GM18951 (cell line): ENCODE results near the gene FOXP1.
"Not testable (repeated sequence)": the region's sequence is repeated elsewhere in the genome, so short reads cannot be mapped to it uniquely, and the experiment has no call there.

Source experiments
- POLR2A ChIP-seq: IDR thresholded peaks from 4 replicates; pipeline ENCODE4 v1.6.1; 2011; ENCODE audit warnings: mild to moderate bottlenecking; ENCODE audit not compliant: insufficient read length, insufficient read depth; ENCODE audit errors: extremely low read depth
- in situ Hi-C: fragments of 300-500 bp; cut with MboI; formaldehyde crosslinking; loops from one replicate; pipeline ENCODE4 v1.12.0; 2022; ENCODE audit warnings: low sequenced_read_pairs, mixed read lengths, inconsistent platforms; ENCODE audit not compliant: unreplicated experiment

Gene FOXP1

DNA sequence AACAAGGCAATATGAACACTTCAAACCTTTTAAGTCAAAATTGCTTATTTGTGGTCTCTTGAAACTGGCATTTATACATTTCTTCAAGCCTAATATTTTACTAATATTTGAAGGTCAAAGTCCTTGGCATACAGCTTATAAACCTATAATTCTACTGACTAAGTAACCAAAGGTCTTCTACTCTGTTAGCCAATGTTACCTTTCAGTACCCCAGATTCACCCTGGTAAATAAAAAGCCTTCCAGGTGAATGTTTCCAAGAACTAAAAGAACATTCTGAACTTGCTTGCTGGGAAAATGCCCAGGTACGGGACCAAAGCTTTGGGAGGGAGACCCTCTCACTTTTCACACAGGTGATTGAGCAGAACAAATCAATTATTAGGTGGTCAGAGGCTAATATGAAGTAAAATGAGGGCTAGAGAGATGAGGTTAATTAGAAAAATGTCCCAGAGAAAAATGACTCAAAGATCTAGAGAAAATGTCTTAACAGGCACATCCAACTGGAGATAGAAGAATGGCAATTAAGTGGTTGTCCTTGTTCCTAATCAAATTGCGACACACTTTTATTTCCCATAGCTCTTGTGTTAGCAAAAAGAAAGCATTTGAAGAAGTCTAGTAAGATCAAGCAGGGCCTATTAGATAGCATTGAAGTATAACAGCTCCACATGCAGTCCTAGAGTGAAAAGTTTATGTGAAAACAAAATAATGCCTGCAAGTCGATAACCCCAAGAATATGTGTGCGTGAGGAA, 232.0 kb downstream of the FOXP1 start:
- in situ Hi-C loops, result no loop called here

DNA sequence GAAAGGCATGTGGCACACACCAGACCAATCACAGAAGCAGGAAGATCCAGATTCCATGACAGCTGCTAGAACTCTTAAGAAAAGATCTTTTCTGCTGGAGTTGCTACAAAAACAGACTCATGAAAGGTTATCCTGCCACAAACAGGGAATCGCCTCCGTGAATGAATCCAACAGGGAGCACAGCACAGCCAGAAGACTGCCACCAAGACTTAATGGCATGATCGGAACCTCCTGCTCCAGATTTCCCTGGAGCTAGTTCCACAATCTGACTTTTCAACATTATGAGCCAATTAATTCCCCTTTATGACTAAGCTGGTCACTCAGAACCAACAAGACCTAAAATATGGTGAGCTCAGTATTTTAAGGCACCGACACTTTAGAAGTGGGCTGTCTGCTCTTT, 232.5 kb downstream of the FOXP1 start:
- in situ Hi-C loops, result no loop called here
- no peak for TF ChIP-seq POLR2A

More for the DNA sequence above, 232.0 kb downstream of the FOXP1 start:
- no peak for TF ChIP-seq POLR2A

DNA sequence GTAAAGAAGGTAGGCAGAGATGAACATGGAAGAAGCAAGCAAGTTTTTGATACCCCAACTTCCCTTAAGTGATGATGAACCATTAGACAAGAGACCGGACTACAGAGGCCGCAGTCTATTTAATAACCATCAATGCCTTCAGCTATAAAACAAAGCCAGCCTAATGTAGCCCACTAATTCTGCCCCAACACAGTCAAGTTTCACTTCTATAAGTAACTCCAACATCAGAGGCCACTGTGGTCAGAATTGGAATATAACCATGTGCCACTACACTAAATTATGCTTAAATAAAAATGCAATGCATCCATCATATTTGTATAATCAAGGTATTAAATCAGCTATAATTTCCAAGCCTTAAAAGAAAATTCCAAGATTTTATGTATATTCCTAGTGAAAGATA, 234.7 kb downstream of the FOXP1 start:
- in situ Hi-C loops, result no loop called here

DNA sequence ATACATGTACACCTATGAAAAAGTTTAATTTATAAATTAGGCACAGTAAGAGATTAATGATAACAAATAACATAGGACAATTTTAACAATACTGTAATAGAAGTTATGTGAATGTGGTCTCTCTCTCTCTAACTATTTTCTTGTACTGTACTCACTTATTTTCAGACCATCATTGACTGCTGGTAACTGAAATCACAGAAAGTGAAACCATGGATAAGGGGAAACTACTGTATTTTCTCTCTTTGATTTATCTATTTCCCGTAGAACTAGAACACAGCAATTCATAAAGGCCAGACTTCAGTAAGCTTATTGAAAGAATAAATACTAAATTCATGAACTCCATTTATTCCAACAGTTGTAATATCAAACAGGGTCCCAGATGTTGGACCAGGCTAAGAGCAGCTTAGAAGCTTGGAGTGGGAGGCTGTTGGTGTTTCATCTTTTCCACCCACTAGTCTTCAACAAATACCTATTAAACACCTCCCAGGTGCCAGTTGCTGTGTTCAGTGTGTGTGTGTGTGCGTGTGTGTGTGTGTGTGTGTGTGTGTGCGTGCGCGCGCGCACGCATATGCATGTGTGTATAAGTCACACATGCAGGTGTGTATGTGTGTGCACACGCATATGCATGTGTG, 235.4 kb downstream of the FOXP1 start:
- in situ Hi-C loops, result no loop called here
- no peak for TF ChIP-seq POLR2A

More for the DNA sequence above, 234.7 kb downstream of the FOXP1 start:
- TF ChIP-seq POLR2A, result no peak

DNA sequence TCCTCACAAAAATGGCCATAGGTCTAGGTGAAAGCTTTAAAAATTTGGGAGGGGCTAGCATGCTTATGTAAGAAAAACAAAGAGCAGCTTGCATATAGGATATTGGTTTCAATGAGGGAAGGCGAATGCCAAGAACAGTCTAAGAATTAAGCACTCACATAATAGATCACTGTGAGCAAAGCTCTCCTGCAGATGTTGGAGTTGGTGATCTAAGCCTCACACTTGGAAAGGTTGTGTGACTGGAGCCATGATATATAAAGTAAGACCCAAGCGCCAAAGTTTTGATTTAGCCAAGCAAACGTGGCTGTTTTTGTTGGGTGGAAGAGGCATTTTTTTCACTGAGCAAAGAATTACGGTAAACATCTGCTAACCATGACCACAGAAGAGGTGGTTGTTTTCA, 237.5 kb downstream of the FOXP1 start:
- in situ Hi-C loops, result no loop called here

DNA sequence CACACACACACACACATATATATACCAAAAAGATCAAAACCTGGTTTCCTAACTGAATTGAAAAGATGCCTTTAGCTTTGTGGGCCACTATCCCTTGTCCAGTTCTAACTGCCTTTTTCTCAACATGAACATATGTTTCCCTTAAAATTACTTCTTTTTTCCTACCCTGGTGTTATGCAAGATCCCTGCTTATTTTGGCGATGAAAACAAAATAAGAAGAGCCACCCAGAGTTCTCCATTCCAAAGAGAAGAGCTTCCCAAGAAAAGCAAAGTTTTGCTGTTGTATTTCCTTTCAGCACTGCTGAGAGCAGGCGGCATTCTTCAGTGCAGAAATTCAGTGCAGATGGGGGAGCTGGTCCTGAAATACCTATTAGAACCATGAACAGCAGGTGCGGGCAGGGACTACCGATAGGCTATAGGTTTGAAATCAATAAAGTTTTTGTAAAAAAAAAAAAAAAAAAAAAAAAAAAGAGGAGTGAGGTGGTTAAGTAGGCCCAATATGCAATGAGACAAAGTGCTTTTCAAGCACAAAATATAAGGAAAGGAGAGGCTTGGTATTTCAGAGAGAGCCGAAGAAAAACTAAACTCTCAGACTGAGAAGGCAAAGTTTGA, 238.0 kb downstream of the FOXP1 start:
- no peak for TF ChIP-seq POLR2A
- in situ Hi-C loops, result no loop called here

More for the DNA sequence above, 237.5 kb downstream of the FOXP1 start:
- no peak for TF ChIP-seq POLR2A

DNA sequence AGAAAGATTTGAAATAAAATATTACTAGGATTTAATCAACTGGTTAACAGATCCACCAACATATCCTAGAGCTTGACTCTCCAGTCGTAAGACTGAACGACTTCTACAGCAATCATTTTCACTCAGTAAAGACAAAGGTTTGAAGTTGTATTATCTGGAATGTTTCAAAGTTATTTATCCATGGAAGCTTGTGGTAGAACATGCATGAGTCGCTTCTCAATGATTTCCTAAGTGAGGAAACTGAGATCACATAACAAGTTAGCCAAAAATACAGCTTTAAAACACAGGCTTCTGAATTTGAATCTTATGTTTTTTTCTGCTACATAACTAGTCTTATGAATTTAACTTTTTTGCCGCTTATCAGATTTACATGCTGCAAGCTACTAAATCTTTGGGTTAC, 241.8 kb downstream of the FOXP1 start:
- TF ChIP-seq POLR2A, result no peak
- in situ Hi-C loops, result no loop called here

DNA sequence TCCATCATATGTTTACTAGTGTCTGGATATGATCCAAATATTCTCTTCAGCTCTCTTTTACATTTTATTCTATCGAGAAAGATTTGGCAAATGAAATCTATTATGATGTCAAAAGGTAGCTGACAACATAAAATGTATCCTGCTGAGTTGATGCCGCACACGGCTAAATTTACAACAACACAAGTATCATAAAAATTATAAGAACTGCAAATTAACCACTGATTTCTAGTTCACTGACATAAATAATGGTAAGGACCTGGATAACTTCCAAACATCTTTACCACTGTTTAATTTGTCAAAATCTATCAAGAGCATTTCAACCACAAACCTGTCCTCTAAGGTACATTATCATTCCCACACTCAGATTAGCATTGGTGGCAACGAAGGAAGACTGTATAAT, 244.5 kb downstream of the FOXP1 start:
- in situ Hi-C loops, result no loop called here
- no peak for TF ChIP-seq POLR2A

DNA sequence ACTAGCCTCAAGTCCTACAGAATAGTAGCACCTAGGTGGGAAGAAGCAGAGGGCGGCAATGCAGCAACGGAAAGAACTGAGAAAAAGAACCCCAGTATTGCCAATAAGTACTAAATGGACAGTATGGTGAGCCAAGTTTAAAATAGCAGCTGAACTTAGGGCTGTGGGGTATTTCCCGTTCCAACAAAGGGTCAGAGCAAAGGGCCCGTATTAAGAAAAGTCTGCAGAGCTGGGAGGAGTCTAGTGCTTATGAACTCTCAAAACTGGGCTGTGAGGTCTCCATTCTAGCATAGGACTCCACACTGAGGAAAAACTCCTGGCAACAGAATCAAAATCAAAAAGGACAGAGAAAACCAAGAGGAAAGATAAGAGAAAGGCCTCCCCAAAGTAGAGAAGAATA, 250.7 kb downstream of the FOXP1 start:
- no peak for TF ChIP-seq POLR2A
- in situ Hi-C loops, result no loop called here

DNA sequence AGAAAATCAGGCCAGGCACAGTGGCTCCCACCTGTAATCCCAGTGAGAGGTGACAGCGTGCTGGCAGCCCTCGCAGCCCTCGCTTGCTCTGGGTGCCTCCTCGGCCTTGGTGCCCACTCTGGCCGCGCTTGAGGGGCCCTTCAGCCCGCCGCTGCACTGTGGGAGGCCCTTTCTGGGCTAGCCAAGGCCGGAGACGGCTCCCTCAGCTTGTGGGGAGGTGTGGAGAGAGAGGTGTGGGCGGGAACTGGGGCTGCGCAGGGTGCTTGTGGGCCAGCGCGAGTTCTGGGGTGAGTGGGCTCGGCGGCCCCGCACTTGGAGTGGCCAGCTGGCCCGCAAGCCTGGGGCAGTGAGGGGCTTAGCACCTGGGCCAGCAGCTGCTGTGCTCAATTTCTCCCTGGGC, 252.6 kb downstream of the FOXP1 start:
- TF ChIP-seq POLR2A, result no peak
- in situ Hi-C loops, result no loop called here

DNA sequence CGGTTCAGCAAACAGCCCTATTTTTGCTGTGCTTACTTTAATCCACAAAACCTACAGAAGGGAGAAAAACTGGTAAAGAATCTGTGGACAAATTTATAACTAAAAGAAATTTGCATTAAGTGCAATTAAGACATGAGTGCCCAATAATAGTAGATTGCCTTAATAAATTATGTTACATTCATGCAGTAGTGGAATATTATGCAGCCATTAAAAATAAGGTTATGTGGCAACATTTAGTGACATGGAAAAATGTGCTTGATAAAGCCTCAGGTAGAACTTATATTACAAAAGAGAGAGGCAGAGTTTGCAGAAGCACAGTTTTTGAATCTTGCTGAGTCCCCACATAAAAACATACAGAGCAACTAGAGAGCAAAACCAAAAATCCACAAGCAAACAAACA, 253.0 kb downstream of the FOXP1 start:
- in situ Hi-C loops, result no loop called here

DNA sequence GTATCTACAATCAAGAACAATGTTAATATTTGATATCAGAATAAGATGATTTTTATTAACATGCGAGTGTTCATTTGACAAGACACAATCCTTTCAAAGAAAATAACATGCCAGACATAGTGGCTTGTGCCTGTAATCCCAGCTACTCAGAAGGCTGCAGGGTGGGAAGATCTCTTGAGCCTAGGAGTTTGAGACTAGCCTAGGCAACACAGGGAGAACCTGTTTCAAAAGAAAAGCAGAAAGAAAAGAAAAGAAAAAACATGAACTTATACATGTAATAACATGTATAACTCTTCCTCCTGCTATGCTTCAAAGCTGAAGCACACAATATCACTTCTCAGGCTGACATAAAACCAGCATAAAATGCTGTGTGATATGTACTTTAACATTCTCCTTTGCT, 253.7 kb downstream of the FOXP1 start:
- in situ Hi-C loops, result no loop called here
- TF ChIP-seq POLR2A, result no peak

More for the DNA sequence above, 253.0 kb downstream of the FOXP1 start:
- TF ChIP-seq POLR2A, result no peak

DNA sequence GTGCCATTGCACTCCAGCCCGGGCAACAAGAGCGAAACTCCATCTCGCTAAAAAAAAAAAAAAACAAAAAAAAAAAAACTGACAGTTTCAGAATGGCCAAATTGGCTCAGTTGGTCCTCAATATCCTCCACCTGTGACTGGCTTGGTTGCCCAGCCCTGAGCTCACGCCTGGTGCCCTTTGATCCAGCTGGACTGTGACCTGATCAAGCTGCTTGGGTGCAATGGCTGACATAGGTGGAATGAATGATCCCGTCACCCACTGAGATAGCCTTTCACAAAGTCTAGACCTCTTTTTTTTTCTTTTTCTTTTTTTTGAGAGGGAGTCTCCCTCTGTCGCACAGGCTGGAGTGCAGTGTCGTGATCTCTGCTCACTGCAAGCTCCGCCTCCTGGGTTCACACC, 254.6 kb downstream of the FOXP1 start:
- TF ChIP-seq POLR2A, result no peak
- in situ Hi-C loops, result no loop called here

DNA sequence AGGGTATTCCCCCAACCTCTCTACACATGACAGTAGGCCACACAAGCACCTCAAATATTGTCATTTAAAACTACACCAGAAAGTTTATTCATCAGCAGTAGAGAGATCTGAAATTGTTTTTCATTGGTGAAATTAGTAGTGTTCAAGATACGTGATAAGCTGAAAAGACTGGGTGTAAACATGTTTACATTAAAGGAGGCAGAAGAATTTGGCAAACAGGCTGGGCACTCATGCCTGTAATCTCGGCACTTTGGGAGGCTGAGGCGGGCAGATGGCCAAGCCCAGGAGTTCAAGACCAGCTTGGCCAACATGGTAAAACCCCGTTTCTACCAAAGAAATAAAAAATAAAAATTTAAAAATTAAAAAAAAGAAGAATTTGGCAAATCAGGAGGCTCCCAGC, 255.6 kb downstream of the FOXP1 start:
- in situ Hi-C loops, result no loop called here
- TF ChIP-seq POLR2A, result no peak

DNA sequence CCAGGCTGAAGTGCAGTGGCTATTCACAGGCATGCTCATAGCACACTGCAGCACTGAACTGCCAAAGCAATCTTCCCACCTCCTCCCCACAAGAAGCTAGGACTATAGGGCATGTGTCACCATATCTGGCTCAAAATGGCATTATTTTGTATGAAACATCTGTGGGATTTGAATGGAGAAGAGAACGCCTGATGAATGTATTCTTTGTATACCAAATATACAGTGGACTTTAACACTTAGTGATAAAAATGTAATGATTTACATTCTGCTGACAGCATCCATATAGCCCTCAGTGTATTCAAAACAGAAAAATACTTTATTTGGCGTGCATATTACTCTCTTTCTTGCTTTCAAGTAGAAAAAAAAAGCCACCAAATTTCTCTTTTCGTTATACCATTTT, 257.8 kb downstream of the FOXP1 start:
- in situ Hi-C loops, result no loop called here
- no peak for TF ChIP-seq POLR2A

DNA sequence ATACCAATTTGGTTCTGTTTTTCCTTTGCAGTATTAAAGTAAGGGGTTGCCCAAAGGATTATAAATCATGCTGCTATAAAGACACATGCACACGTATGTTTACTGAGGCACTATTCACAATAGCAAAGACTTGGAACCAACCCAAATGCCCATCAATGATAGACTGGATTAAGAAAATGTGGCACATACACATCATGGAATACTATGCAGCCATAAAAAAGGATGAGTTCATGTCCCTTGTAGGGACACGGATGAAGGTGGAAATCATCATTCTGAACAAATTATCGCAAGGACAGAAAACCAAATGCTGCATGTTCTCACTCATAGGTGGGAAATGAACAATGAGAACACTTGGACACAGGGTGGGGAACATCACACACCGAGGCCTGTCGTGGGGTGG, 259.3 kb downstream of the FOXP1 start:
- in situ Hi-C loops, result not testable (repeated sequence)
